HepG2 (cell line): ENCODE results near the gene MXRA7. TPM values are rescaled to one million over a fixed set of nuclear protein-coding genes. Genes with fewer than 3 reads are reported as not detected.
A peak's percentile ranks its signal among the peaks of the same experiment; 100 is the strongest.

Experiments
- BCLAF1 ChIP-seq: fragments of 450-650 bp; IDR thresholded peaks from 2 replicates; pipeline ENCODE4 v1.6.1; 2017; ENCODE audit warnings: mild to moderate bottlenecking
- DMAP1 ChIP-seq: IDR thresholded peaks from 2 replicates; pipeline ENCODE4 v1.6.1; 2016
- DR1 ChIP-seq: sonication (generic); formaldehyde crosslinking; IDR thresholded peaks from 2 replicates; pipeline ENCODE4 v1.8.0; 2021; ENCODE audit warnings: mild to moderate bottlenecking, missing genetic modification reagents, inconsistent platforms
- EHMT2 ChIP-seq: fragments of 200-600 bp; sonication (generic); IDR thresholded peaks from 2 replicates; pipeline ENCODE4 v1.7.0; 2017; ENCODE audit warnings: antibody characterized with exemption, low read depth, low read length, borderline replicate concordance
- FOXK2 ChIP-seq: fragments of 450-650 bp; IDR thresholded peaks from 2 replicates; pipeline ENCODE4 v1.6.1; 2016
- HDAC2 ChIP-seq: sonication (generic); formaldehyde crosslinking; IDR thresholded peaks from 2 replicates; pipeline ENCODE4 v1.4.0; 2020; ENCODE audit warnings: missing genetic modification reagents
- HIVEP1 ChIP-seq: sonication (generic); formaldehyde crosslinking; IDR thresholded peaks from 2 replicates; pipeline ENCODE4 v1.4.0; 2020; ENCODE audit warnings: mild to moderate bottlenecking, missing genetic modification reagents
- LRRFIP1 ChIP-seq: sonication (generic); formaldehyde crosslinking; conservative IDR thresholded peaks from 2 replicates; pipeline ENCODE4 v1.4.0; 2020; ENCODE audit warnings: missing genetic modification reagents
- MXD4 ChIP-seq: IDR thresholded peaks from 2 replicates; pipeline ENCODE4 v1.6.1; 2016; ENCODE audit warnings: mild to moderate bottlenecking, missing biosample characterization, missing genetic modification reagents
- NFYB ChIP-seq: sonication (generic); formaldehyde crosslinking; IDR thresholded peaks from 2 replicates; pipeline ENCODE4 v1.4.0; 2020; ENCODE audit warnings: missing genetic modification reagents
- PPARG ChIP-seq: conservative IDR thresholded peaks from 2 replicates; pipeline ENCODE4 v1.6.1; 2016; ENCODE audit warnings: missing biosample characterization, missing genetic modification reagents
- RBM22 ChIP-seq: fragments of 200-400 bp; formaldehyde crosslinking; optimal IDR thresholded peaks from 2 replicates; pipeline ENCODE3; 2017; ENCODE audit warnings: mild to moderate bottlenecking, low read length, moderate library complexity
- REPIN1 ChIP-seq: sonication (generic); formaldehyde crosslinking; IDR thresholded peaks from 2 replicates; pipeline ENCODE4 v1.8.0; 2022; ENCODE audit warnings: missing genetic modification reagents, low read depth, mild to moderate bottlenecking, borderline replicate concordance
- SAFB2 ChIP-seq: sonication (generic); formaldehyde crosslinking; IDR thresholded peaks from 2 replicates; pipeline ENCODE4 v1.5.1; 2020; ENCODE audit warnings: missing genetic modification reagents, low read depth, mild to moderate bottlenecking, borderline replicate concordance
- SRSF4 ChIP-seq: fragments of 200-400 bp; formaldehyde crosslinking; IDR thresholded peaks from one replicate; pipeline ENCODE4 v1.6.1; 2018; ENCODE audit warnings: mild to moderate bottlenecking, low read depth, low read length, moderate library complexity; ENCODE audit not compliant: poor library complexity, severe bottlenecking
- STAT5B ChIP-seq: sonication (generic); formaldehyde crosslinking; IDR thresholded peaks from 2 replicates; pipeline ENCODE4 v1.4.0; 2020; ENCODE audit warnings: missing genetic modification reagents
- THYN1 ChIP-seq: sonication (generic); formaldehyde crosslinking; IDR thresholded peaks from 2 replicates; pipeline ENCODE4 v1.8.1; 2023; ENCODE audit warnings: low read depth, mild to moderate bottlenecking, moderate library complexity, missing genetic modification reagents, borderline replicate concordance
- U2AF2 ChIP-seq: fragments of 200-400 bp; formaldehyde crosslinking; IDR thresholded peaks from 2 replicates; pipeline ENCODE4 v1.6.1; 2017; ENCODE audit warnings: low read depth, mild to moderate bottlenecking, low read length
- ZKSCAN8 ChIP-seq: IDR thresholded peaks from 2 replicates; pipeline ENCODE4 v1.6.1; 2016; ENCODE audit warnings: borderline replicate concordance, missing genetic modification reagents, missing compliant biosample characterization
- ZNF160 ChIP-seq: sonication (generic); formaldehyde crosslinking; IDR thresholded peaks from 2 replicates; pipeline ENCODE4 v1.8.0; 2022; ENCODE audit warnings: mild to moderate bottlenecking, inconsistent platforms, missing genetic modification reagents
- ZNF20 ChIP-seq: sonication (generic); formaldehyde crosslinking; IDR thresholded peaks from 2 replicates; pipeline ENCODE4 v1.4.0; 2020; ENCODE audit warnings: mild to moderate bottlenecking, moderate library complexity, missing genetic modification reagents
- ZNF292 ChIP-seq: sonication (generic); formaldehyde crosslinking; IDR thresholded peaks from 2 replicates; pipeline ENCODE4 v1.8.1; 2022; ENCODE audit warnings: mild to moderate bottlenecking, low read depth, missing genetic modification reagents, borderline replicate concordance
- ZNF543 ChIP-seq: sonication (generic); formaldehyde crosslinking; IDR thresholded peaks from 2 replicates; pipeline ENCODE4 v1.4.0; 2020; ENCODE audit warnings: mild to moderate bottlenecking, missing genetic modification reagents
- ZNF546 ChIP-seq: sonication (generic); formaldehyde crosslinking; conservative IDR thresholded peaks from 2 replicates; pipeline ENCODE4 v1.8.1; 2023; ENCODE audit warnings: mild to moderate bottlenecking, missing genetic modification reagents
- ZNF570 ChIP-seq: sonication (generic); formaldehyde crosslinking; IDR thresholded peaks from 2 replicates; pipeline ENCODE4 v1.4.0; 2020; ENCODE audit warnings: mild to moderate bottlenecking, missing genetic modification reagents, borderline replicate concordance
- ZNF615 ChIP-seq: sonication (generic); formaldehyde crosslinking; IDR thresholded peaks from 2 replicates; pipeline ENCODE4 v1.5.0; 2020; ENCODE audit warnings: mild to moderate bottlenecking, missing genetic modification reagents, borderline replicate concordance
- ZSCAN25 ChIP-seq: sonication (generic); formaldehyde crosslinking; IDR thresholded peaks from 2 replicates; pipeline ENCODE4 v1.8.0; 2022; ENCODE audit warnings: mild to moderate bottlenecking, missing genetic modification reagents
- polyA plus RNA-seq, 8 experiments: library from polyadenylated mRNA; depleted of rRNA in 3 of 8; stranded (reverse) in 7 of 8; unstranded in 1 of 8; fragments of >200 nt; fragmentation: Illumina TruSeq in 4 of 8; extraction: Trizol in 4 of 8; gene quantifications; 2 replicates each; pipeline versions ENCODE4 v1.2.1 to v1.2.3, GENCODE V29; 2011 to 2016; ENCODE audit warnings: low read depth in 4 of 8, missing spikeins in 1 of 8, mixed read lengths in 1 of 8; ENCODE audit not compliant: insufficient read depth in 1 of 8
- total RNA-seq, 5 experiments: library from RNA; depleted of rRNA; stranded (reverse); fragments of >200 nt; fragmentation: Illumina TruSeq; extraction: Trizol; gene quantifications; 2 replicates each; pipeline ENCODE4 v1.2.3, GENCODE V29; 2016; ENCODE audit warnings: low read depth in 1 of 5

The MXRA7 gene
- total and polyA plus RNA-seq, 2 of the 13 experiments (the other 11 are each of a cell fraction or from before 2014, with no cell fraction given), result 44.8 to 112 TPM

GRCh38 chr17:76671123-76671911 is 39.4 kb downstream of the MXRA7 start (continued):
- TF ChIP-seq BCLAF1 (no peak), THYN1 (no peak), RBM22 (no peak), ZSCAN25 (peak; percentile 89), FOXK2 (peak; percentile 76), SAFB2 (peak; percentile 77), ZNF546 (CRISPR knock-in tag) (no peak), ZNF615 (no peak), SRSF4 (no peak), ZKSCAN8 (peak; percentile 9; the same call in 1 of the 2 replicates), LRRFIP1 (CRISPR knock-in tag) (no peak), DR1 (CRISPR knock-in tag) (peak; percentile 48; the same call in 1 of the 2 replicates), NFYB (CRISPR knock-in tag) (peak; percentile 99), ZNF543 (CRISPR knock-in tag) (no peak), PPARG (no peak; the same call in 1 of the 2 replicates), ZNF570 (CRISPR knock-in tag) (no peak), ZNF20 (no peak), HIVEP1 (CRISPR knock-in tag) (no peak; the same call in 1 of the 2 replicates), STAT5B (CRISPR knock-in tag) (no peak), U2AF2 (no peak), ZNF160 (CRISPR knock-in tag) (peak; percentile 71), REPIN1 (peak; percentile 81), HDAC2 (CRISPR knock-in tag) (peak; percentile 28), EHMT2 (no peak), ZNF292 (peak; percentile 79), MXD4 (CRISPR knock-in tag) (peak; percentile 72; the same call in 1 of the 2 replicates), DMAP1 (CRISPR knock-in tag) (peak; percentile 92)
